HG02943 (cell line): ENCODE data around the gene HOXC10.

Source experiments
- ATAC-seq: cut with Tn5 transposase; IDR thresholded peaks from one replicate; pipeline ENCODE4 v1.9.1; 2021; ENCODE audit warnings: mild to moderate bottlenecking, low read depth, moderate library complexity; ENCODE audit not compliant: unreplicated experiment

Gene HOXC10

DNA sequence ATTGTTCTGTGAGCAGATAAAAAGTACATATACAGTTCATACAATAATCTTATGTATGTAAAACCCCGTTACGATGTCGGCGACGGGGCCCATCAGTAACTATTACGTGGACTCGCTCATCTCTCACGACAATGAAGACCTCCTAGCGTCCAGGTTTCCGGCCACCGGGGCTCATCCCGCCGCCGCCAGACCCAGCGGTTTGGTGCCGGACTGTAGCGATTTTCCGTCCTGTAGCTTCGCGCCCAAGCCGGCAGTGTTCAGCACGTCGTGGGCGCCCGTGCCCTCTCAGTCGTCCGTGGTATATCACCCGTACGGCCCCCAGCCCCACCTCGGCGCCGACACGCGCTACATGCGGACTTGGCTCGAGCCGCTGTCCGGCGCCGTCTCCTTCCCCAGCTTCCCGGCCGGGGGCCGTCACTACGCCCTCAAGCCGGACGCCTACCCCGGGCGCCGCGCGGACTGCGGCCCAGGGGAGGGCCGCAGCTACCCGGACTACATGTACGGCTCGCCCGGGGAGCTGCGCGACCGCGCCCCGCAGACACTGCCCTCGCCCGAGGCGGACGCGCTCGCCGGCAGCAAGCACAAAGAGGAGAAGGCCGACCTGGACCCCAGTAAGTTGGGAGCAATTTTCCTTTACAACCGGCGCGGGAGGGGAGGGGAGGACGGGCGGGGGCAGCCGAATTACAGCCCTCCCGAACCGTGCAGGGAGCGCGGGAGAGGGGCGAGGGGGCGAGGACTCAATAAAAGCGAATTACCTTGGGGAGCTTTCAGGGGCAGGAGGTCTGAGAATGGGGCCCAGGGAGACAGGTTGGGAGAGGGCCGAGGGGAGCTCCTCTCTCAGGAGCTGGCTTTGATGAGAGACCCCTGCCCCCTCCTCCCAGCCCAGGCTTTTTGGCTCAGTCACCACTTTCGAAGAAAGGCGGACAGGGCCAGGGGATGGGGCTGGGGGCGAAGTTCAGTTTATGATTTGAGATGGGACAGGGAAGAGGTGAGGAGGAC is 15.5 kb downstream of the HOXC10 start, which contains the start of gene HOXC9:
Gene HOXC9 (plus strand): TSS at position 46 of the 999 bp plus-strand sequence. CDS start 28 bp downstream, at position 74.
- ATAC-seq: no peak

DNA sequence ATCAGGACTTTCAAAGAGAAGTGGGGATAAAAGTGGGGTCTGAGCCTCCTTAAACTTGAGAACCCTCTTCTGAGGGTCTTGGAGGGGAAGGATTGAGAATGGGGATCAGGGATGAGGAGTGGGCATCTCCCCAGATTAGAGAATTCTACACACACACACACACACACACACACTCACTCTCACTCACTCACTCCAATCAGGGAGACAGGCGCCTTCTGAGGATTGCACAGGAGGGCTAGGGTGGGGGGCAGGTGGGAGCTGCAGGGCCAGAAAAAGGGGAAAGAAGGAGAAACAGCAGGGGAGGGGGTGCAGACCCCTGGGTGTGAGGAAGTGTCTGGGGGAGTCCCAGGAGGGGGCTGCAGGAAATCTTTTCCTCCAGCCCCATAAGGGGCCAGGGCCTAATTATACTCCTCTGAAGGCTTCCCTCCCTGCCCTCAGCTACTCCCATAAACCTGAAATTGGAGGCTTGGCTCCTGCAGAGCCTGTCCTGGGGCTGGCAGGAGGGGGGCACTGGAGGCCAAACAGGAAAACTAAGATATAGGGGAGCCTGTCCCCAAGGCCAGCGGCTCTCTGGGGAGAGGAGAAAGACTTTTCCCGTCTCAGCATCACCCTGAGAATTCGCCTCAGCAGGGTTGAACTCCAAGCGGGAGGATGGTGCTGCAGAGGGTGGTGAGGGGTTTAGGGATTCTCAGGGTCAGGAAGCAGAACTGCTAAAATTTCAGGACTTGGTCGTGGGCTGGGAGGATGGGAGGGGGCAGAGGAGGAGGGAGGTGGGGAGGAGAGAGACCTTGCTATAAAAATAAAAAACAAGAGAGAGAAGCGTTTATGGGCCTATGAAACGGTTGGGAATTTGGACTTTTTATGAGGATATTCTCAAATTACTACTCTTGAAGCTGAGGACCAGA is 16.6 kb downstream of the HOXC10 start:
- no peak for ATAC-seq

DNA sequence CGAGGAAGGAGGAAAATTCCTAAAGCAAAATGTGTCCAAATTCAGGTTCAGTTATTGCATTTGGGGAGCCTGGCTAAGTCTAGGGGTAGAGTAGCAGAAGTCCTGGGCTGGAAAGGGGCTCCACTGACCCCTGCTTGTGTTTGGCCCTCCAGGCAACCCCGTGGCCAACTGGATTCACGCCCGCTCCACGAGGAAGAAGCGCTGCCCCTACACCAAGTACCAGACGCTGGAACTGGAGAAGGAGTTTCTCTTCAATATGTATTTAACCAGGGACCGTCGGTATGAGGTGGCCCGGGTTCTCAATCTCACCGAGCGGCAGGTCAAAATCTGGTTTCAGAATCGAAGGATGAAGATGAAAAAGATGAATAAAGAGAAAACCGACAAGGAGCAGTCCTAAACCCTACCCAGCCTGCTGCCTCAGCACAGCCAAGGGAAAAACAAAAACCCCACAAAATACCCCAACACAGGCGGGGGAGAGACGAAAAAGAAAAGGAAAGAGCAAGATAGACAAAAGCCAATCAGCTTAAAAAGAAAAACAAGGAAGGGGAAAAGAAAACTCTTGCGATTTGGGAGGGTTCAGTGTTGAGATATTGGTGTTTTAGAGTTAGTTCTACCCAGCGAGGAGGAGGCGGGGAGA is 17.4 kb downstream of the HOXC10 start:
- no peak for ATAC-seq

DNA sequence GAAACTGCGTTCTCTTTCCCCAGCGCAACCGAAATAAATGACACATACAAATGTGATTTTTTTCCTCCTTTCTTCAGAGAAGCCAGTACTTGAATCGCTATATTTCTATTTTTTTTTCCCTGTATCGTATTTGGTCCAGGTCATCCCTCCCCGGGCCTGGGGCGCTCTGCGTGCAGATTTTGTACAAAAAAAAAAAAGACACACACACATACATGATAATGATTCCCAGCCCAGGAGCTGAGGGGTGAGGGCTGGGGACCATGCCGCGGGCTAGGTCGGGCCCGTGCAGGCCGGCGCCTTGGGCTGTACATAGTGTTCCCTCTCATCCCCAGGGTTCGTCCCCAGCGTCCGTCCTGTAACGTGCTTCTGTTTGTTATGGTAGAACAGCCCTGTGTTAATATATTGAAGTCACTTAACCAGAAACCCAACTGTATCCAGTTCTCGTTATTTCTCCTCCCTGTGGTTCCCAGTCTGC is 18.0 kb downstream of the HOXC10 start:
- no peak for ATAC-seq

DNA sequence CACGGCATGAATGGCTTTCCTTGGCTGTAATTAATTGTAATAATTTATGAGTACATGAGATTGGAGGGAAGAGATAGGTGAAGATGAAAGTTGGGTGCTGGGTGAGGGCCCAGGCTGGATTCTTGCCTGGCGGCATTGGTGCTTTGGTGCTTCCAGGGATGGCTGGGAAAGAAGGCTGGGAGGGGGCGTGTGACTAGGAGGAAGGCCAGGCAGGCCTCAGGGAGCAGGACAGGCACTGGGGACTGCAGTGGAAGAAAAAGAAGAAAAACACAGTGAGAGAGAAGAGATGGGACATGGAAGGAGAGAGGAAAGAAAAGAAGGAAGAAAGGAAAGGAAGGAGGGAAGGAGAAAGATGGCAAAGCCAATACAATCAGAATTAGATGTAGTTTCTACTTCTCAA is 18.7 kb downstream of the HOXC10 start:
- no peak for ATAC-seq

DNA sequence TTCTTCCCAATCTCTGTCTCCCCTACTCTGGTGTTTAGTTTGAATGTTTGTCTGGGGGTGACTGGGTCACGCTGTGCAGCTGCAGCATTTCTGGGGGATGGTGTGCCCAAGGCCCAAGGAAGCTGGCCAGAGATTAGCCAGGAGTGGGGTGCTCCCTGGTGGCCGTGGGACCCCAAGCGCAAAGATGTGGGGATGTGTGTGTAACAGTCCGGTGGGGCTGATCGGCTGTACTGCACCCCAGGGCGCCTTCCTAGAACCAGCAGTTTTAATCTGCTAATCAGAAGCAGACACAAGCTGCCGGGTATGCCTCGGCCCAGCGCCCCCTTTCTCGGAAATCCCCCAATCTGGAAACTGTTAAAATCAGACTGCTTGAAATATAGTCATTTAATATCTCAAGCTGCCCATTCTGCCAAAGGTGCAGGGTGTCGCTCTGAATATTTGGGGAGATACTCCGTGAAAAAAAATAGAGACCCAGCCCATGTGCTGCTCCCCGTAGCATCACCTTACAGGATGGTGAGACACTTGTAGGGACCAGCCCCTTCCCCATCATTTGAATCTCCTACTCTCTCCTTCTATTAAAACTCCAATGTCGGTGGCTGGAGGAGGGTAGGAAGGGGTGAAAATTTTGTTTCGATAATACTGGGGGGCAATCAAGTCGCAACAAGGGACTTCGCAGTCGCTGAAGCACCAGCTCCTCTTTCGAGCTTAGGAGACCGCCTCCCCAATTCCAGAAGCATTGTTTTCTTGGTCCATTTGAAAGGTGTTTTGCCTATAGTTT is 19.3 kb downstream of the HOXC10 start:
- no peak for ATAC-seq

DNA sequence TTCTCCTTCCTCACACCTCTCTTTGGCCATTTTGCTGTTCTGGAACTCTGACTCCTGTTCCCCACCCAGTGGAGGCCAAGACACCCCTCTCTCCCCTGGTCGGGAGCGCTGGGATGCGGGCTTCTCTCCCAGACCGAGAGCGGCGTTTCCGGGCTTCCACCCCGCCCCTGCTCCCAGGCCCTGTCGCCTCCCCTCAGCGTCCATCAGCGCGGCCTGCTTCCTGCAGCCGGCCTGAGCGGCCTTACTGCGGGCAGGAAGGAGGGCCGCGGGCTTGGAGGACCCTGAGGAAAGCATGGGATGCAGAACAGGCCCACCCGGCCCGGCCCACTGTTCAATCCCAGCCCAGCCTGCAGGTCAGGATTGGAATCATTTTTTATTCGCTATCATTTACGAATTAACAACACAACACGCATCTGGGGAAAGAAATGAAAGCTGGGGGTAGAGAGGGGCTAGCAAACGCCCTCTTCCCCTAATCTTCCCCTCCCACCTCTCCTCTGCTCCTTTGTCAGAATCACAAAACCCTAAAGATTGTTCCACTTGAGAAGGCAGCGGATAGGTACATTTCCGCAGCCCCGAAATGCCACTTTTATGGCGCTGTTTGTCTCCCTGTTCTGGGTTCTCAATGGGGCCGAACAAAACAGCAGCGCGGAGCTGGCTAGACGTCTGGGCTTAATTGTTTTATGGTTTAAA is 20.0 kb downstream of the HOXC10 start:
- ATAC-seq: no peak

DNA sequence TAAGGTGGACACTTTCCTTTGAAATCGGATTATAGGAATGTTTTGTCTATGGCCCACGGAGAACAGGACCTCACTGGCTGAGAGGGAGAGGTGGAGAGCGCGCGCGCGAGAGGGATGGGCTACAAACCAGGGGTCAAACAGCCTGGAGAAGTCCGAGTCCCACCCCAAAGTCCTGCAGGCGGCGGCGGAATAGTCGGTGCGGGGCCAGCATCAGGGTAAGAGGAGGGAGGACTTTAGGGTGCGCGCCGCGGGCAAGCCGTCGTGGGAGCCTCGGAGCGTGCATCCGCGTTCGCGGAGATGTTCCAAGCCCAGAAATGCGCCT is 20.5 kb downstream of the HOXC10 start:
- no peak for ATAC-seq

DNA sequence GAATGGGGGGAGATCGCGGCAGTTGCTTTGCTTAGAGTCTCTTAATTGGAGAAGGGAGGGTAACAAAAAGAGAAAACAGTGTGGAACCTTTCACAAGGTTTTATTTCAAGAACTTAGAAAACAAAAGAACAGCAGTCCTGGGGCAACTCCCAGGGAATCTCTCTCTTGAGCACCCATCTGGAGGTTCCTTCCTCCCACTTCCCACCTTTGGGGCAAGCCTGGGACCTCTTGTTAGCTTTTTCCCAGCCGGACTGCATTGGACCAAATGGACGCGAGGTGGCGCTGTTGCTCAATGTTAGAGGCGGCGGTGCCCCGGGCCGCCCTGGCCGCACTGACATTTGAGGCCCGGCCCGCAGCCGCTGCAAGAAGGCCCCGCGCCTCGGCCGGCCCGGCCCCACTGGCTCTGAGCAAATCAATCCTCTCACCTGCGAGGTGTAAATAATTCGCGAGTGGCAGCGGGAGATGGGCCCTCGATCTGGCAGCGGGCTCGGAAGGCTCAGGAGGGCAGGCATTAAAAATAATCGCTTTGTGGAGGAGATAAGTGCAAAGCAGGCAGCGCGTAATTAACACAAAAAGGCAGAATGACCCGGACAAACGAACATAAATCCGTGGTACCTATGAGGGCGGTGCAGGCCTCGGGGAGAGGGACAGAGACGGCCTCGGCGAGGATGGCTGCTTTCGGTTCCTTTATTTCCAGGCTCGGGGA is 21.1 kb downstream of the HOXC10 start:
- ATAC-seq: no peak

DNA sequence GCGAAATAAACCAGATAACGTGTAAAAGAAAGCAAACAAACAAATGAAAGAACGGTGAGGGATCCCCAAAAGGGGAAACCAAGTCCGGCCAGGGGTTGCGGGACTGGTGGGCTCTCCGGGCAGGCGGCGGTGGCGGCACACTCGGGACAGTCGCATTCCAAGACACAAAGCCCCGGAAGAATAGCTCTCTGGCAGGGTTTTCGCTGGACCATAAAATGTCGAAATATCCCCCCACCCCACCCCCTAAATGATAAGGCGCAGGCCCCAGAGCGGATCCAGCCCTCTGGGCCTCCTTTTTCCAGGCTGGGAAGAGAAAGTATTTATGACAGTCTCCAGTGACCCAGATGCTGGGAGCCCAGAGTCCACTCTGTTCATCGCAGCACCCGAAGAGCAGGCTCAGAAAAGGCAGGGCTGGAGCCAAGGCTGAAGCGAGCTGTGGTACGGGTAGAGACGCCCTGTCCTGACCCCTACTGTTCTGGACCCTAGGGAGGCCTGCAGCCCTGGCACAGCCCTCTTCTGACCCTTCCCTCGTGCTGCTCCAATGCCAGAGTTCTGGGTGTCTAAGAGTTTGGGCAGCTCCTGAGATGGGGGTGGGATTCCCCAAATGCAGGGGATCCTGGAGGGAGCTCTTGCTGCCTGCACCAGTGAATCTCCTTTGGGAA is 21.7 kb downstream of the HOXC10 start:
- ATAC-seq: no peak

DNA sequence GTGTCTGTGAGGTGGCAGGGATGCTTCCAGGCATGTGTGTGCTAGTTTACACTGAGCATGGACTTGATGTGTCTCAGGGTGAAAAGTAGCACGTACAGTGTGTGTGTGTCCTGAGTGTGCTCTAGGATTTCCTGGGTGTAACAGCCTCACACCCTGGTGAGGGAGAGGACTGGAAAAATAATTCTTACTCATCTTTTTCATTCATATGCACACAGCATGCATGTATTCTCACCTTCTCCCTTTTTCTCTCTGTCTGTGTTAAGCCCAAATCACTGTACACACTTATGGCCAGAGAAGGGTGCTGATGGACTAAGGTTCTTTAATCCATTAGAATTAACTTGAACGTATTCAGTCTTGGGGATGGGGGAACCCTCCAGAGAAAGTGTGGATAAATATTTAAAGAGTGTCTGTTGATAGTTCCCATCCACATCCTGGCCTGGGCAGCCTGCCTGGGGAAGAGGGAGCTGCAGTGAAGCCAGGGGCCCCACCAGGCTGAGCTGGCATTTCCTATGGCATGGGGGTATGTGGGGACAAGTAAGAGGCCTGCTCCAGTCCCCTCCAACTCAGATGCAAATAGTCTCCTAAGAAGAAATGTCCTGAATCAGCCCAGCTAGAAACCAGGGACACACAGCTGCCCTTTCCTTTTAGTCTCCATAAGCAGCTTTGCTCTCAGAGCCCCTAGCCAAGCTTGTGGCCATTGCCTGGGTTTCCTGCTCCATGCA is 22.8 kb downstream of the HOXC10 start:
- no peak for ATAC-seq

DNA sequence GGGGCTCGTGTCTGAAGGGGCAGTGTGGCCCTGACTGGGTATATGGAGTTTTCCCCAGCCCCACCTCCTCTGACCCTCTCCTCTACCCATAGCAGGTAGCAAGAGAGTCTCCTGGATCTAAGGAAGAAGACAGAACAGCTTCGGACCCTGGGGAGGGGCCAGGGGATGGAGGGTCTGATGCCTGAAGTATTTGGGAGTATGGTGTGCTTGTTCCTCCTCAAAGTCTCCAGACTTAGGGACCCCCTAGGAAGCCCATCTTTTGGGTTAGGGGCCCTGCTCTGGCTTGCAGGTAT is 23.3 kb downstream of the HOXC10 start:
- no peak for ATAC-seq

DNA sequence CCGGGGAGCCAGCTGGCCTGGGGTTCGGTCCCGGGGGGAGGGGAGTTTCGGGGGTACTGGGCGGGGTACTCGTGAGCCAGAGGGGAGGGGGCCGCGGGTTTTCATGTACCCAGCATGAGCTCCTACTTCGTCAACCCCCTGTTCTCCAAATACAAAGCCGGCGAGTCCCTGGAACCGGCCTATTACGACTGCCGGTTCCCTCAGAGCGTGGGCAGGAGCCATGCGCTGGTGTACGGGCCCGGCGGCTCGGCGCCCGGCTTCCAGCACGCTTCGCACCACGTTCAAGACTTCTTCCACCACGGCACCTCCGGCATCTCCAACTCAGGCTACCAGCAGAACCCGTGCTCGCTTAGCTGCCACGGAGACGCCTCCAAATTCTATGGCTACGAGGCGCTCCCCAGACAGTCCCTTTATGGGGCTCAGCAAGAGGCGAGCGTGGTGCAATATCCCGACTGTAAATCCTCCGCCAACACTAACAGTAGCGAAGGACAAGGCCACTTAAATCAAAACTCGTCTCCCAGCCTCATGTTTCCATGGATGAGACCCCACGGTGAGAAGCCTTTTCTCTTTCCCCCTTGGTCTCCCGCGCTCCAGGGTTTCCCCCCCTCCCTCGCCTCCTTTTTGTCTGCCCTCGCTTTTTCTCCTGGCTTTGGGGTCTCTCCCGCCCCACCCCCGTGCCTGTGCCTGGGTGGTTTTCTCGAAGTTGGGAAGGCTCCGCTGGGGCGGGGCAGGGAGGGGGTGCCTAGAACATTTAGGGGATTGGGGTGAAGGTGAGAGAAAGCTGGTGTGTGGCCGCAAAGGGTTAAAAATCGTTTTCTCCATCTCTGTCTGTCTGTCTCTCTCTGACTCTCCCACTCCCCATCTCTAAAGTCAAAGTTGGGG is 24.5 kb downstream of the HOXC10 start:
- no peak for ATAC-seq

DNA sequence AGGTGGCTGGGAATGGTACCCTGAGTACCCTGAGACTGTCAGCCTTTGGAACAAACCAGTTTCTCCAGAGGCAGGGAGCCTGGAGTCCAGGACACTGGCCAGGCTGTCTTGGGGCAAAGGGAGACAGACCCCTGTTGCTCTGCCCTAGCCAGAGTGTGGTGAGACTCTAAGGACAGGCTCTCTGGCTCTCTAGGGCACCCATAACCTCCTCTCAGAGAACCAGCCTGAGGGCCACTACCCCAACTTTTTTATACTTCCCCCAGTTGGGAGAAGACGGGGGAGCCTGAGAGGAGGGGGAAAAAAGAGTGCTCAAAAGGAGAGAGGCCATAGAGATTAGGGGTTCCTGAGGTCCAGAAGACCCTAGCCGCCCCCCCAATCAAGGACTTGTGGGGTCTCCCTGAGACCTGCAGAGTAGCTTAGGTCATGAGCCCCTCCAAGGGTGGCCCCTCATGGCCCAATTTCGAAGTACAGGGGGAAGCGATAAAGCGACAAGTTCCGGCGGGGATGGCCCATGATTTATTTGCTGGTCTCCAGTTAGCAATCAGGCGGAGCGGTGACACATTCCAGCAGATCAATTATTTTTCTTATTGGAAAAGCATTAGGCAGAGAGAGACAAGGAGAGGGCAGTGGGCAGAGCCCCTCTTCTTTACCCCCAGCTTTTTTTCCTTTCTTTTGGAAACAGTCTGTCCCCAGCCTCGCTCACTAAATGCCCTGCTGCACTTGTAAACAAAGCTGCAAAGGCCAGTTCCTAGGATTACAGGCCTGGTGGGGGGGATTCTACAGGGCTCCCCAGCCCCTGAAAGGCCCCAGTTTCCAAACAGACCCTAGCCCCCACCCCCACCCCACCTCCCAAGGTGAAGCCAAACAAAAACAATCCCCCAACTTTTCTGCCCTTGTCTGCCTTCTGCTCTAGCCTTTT is 25.4 kb downstream of the HOXC10 start:
- no peak for ATAC-seq

DNA sequence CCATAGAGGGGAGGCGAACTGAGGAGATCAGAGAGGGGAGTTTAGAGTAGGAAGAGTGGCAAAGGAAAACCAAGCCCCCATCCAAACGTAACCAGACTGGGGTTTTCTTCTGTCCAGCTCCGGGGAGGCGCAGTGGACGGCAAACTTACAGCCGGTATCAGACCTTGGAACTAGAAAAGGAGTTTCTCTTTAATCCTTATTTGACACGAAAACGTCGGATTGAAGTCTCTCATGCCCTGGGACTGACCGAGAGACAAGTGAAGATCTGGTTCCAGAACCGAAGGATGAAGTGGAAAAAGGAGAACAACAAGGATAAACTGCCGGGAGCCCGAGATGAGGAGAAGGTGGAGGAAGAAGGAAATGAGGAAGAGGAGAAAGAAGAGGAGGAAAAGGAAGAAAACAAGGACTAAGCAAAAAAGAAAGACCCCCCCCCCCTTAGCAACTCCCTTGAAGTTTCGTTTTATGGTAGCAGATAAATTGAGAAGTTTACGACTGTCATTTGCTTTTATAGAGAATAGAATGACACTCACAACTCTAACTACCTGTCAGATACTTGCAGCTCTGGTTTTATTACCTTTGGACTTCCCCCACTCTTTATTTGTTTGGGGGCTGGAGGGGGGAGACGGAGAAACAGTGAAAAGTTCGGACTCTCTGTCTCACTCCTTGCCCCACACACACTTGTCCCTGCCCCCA is 26.2 kb downstream of the HOXC10 start:
- ATAC-seq: no peak
